NCI-H345 treated with DMSO at 0.1 percent for 48 hours (cell line): Measurements from ENCODE around the gene TM4SF20.

Experiments
- DNase-seq: peaks from one replicate; lab custom pipeline; 2025; ENCODE audit not compliant: unreplicated experiment; lab: John Stamatoyannopoulos, UW

The TM4SF20 gene

DNA sequence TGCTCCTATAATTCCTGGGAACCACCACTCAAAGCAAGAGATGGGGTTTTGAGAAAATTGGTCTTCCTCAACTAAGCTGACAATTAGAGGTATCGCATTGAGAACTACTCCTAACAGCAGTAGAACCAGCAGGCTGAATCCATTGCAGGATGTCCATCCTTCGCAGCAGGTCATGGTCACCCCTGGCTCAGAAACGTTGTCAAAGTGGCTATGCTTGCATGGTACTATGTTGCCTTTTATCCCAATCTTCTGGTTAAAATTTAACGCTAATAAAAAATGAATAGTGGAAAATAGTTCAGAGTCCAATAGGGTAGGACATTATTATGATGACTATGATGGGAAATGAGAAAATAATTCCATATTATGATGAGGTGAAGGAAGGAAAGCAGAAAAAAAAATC lies at the start of gene TM4SF20:
TSS of gene TM4SF20 (minus strand) at position 212 of the 400 bp plus-strand sequence. CDS start at position 174, 38 bp downstream.
- no peak for DNase-seq

DNA sequence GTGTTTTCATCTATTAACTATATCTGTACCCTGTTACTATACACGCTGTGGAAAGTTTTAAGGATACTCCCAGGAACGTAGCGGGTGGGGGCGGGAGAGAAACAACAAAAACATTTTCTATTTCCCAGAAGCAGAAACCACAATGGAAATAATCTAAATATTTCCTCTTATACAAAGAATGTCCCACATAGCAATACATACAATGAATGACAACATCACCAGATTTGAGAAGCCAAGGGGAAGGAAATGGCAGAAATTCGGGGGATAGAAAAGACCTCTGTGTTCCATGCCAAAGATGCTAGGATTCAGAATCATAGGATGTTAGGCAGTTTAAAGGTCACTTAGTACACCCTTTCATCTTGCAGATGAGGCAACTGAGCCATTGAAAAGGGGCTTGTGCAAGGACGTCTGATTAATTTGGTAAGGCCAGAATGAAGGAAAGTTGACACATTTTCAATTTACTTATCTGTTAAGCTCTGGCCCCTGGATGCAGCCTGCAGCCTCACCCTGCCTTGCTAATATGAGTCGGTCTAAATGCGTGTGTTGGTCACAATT lies 49.7 kb upstream of the TM4SF20 start:
- no peak for DNase-seq

GRCh38 chr2:227423656-227424499 lies 44.8 kb upstream of the TM4SF20 start:
- DNase-seq = no peak

- DNase-seq = no peak
Measured at GRCh38 chr2:227420087-227421052, 41.3 kb upstream of the TM4SF20 start.

DNA sequence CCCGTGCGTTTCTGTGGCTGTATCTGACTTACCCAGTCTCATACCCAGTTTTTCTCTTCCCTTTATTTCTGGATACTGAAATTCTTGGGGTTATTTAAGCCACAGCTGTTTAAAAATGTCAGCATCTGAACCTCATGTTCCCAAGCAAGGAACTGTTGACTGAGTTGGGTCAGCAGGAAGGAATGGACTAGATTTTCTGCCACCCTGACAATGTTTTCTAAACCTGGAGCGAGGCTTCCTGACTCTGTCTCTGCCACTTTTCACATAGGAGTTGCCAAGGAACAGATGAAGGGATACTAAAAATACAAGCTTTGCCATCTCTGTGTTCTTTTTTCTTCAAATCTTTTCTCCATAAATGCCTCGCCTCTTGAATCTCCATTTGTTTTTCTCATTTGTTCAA lies 37.6 kb upstream of the TM4SF20 start:
- DNase-seq = no peak

GRCh38 chr2:227415538-227416424 lies 36.7 kb upstream of the TM4SF20 start:
- no peak for DNase-seq

DNA sequence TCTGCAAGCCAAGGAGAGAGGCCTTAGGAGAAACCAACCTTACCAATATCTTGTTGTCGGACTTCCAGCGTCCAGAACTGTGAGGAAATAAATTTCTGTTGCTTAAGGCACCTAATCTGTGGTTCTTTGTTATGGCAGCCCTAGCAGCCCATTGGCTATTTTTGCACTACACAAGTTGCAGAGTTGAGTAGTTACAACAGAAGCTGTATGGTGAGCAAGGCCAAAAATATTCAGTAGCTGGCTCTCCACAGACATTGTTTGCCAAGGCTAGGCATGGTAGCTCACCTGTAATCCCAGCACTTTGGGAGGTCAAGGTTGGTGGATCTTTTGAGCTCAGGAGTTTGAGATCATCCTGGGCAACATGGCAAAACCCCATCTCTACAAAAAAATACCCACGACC lies 35.7 kb upstream of the TM4SF20 start:
- no peak for DNase-seq

GRCh38 chr2:227413371-227413770 lies 34.3 kb upstream of the TM4SF20 start:
- DNase-seq = no peak

- no peak for DNase-seq
Measured at GRCh38 chr2:227412877-227413276, 33.8 kb upstream of the TM4SF20 start.

GRCh38 chr2:227411990-227412350 lies 32.9 kb upstream of the TM4SF20 start:
- DNase-seq = no peak

DNA sequence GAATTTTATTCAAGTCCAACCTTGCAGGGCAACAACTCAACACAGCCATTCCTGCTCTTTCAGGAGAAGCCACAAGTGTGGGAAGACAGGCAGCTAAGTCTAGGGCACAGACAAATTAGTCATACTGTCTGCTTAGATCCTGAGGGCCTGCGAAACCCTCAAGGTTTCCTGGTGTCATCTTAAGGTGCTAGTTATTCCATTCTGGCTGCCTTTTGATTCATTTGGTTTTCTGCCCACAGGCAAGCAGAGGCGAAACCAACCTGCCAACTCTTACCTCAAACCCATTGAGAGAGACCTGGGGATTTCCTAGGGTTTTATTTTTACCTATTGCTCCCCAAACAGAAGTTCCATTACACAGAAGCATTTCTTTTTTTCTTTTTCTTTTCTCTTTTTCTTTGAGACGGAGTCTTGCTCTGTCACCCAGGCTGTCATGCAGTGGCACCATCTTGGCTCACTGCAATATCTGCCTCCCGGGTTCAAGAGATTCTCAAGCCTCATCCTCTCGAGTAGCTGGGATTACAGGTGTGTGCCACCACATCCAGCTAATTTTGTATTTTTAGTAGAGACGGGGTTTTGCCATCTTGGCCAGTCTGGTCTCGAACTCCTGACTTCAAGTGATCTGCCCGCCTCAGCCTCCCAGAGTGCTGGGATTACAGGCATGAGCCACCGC lies 32.3 kb upstream of the TM4SF20 start:
- DNase-seq = no peak

DNA sequence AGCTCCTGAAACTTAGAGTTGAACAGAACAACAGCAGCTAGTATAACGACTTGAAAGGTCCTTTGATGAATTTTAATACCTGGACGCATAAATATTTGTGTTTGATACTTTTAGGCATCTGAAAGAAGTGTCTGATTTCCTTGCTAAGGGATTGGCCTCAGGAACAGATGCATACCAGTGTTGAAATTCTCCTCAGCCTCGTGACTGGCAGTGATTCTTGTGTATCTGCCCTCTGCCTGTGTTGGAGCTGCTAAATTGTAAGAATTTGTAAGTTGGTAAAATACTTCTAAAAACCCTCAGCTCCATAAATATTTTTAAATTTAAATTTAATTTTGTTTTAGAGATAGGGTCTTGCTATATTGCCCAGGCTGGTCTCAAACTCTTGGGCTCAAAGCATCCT lies 31.1 kb upstream of the TM4SF20 start:
- DNase-seq = no peak

- no peak for DNase-seq
Measured at GRCh38 chr2:227407591-227408151, 28.6 kb upstream of the TM4SF20 start.

- peak; percentile 86 for DNase-seq
Measured at GRCh38 chr2:227406177-227407031, 27.3 kb upstream of the TM4SF20 start.

GRCh38 chr2:227404585-227405271 lies 25.6 kb upstream of the TM4SF20 start:
- no peak for DNase-seq

DNA sequence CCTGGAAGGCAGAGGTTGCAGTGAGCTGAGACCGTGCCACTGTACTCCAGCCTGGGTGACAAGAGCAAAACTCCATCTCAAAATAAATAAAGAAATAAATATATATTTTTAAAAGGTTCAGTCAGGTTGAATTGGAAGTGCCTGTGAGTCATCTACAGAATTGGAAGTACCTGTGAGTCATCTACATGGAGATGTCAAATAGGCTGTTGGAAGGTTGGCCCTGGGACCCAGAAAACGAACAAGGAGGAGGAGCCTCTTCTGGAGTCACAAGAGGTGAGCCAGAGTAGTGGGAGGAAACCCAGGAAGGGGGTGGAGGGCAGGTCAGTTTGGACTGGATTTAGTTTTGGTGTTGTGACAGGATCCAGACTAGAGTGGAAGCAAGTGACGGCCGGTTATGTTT lies 23.9 kb upstream of the TM4SF20 start:
- no peak for DNase-seq

DNA sequence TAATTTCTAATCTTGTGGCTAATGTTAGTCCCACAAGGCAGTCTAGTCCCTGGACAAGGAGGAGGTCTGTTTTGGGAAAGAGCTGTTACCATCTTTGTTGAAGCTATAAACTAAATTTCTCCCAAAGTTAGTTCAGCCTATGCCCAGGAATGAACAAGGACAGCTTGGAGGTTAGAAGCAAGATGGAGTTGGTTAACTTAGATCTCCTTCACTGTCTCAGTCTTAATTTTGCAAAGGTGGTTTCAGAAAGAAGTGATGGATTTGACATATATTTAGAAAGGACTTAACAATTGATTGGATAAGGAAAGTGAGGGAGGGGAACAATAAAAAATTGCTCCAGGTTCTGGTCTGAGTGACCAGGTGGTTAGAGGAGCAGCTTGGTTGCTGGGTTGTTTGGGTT lies 23.2 kb upstream of the TM4SF20 start:
- no peak for DNase-seq

DNA sequence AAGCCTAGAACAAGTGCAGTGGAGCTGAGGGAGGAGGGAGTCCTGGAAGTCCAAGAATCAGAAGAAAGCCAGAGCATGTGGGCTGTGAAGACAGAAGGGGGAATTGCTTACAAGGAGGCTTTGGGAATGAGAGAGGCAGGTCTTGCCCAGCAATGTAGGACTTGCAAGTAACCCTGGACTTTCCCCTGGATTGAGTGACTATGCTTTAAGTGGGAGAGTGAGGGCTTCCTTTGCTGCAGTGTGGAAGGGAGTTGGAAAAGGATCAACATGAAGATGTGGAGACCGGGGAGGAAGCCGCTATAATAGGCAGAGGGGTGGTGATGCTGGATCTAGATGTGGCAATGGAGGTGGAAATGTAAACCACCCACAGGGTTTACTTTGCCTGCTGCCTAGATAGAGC lies 22.4 kb upstream of the TM4SF20 start:
- no peak for DNase-seq
